GM13977 (cell line): ENCODE measurements around the gene DLST.

Source experiments
- DNase-seq: peaks from one replicate; pipeline ENCODE4 v3.0.0; 2012; ENCODE audit warnings: low spot score
- CTCF ChIP-seq: IDR thresholded peaks from 2 replicates; pipeline ENCODE4 v1.5.1; 2012; ENCODE audit warnings: mild to moderate bottlenecking, control low read depth; ENCODE audit not compliant: insufficient read depth; ENCODE audit errors: extremely low read depth, missing control alignments
- in situ Hi-C: fragments of 300-500 bp; cut with MboI; formaldehyde crosslinking; loops from one replicate; pipeline ENCODE4 v1.12.0; 2022; ENCODE audit warnings: low sequenced_read_pairs, low pct_unique_long_range_greater_than_20kb, mixed read lengths, inconsistent platforms; ENCODE audit not compliant: unreplicated experiment

DLST gene

GRCh38 chr14:74902941-74903705 lies 21.4 kb downstream of the DLST start:
- in situ Hi-C loops: loop anchor here (10.0 kb wide), 1 partner anchor 48 kb away; no protein-coding TSS in a partner anchor
- DNase-seq: no peak

GRCh38 chr14:74904635-74905503 lies 23.2 kb downstream of the DLST start:
- in situ Hi-C loops: loop anchor here (10.0 kb wide), 1 partner anchor 50 kb away; no protein-coding TSS in a partner anchor
- no peak for DNase-seq
- no peak for TF ChIP-seq CTCF

More at GRCh38 chr14:74902941-74903705, 21.4 kb downstream of the DLST start:
- TF ChIP-seq CTCF: no peak

GRCh38 chr14:74905595-74906142 lies 24.0 kb downstream of the DLST start:
- DNase-seq: peak; percentile 80
- TF ChIP-seq CTCF: peak; percentile 95
- in situ Hi-C loops: loop anchor here (10.0 kb wide), 1 partner anchor 51 kb away; no protein-coding TSS in a partner anchor

GRCh38 chr14:74906925-74907521 lies 25.3 kb downstream of the DLST start:
- DNase-seq: no peak
- peak; percentile 41 for TF ChIP-seq CTCF
- in situ Hi-C loops: loop anchor here (10.0 kb wide), 1 partner anchor 52 kb away; no protein-coding TSS in a partner anchor

- no peak for TF ChIP-seq CTCF
- no peak for DNase-seq
- in situ Hi-C loops: loop anchor here (10.0 kb wide), 1 partner anchor 53 kb away; no protein-coding TSS in a partner anchor
These were observed 26.0 kb downstream of the DLST start for GRCh38 chr14:74907744-74908143.
